CD4-positive, alpha-beta T cell treated with Interleukin-17A for 1 hour (primary cell): Measurements from ENCODE around the gene DOK6.

Source experiments
- DNase-seq: peaks from one replicate; pipeline ENCODE4 v3.0.0-alpha.2; 2020

Gene DOK6

GRCh38 chr18:69697069-69697468, 296.4 kb downstream of the DOK6 start:
- no peak for DNase-seq

- DNase-seq: no peak
These were observed 297.0 kb downstream of the DOK6 start for GRCh38 chr18:69697689-69698088.

- DNase-seq: no peak
These were observed 300.6 kb downstream of the DOK6 start for GRCh38 chr18:69701305-69701704.

GRCh38 chr18:69703461-69703860, 302.8 kb downstream of the DOK6 start:
- no peak for DNase-seq

GRCh38 chr18:69705987-69706386, 305.3 kb downstream of the DOK6 start:
- no peak for DNase-seq

GRCh38 chr18:69708844-69709243, 308.2 kb downstream of the DOK6 start:
- DNase-seq: no peak

- DNase-seq: no peak
These were observed 314.6 kb downstream of the DOK6 start for GRCh38 chr18:69715191-69715795.

- DNase-seq: no peak
These were observed 316.9 kb downstream of the DOK6 start for GRCh38 chr18:69717586-69717985.

- no peak for DNase-seq
These were observed 318.3 kb downstream of the DOK6 start for GRCh38 chr18:69718912-69719547.

- no peak for DNase-seq
These were observed 319.7 kb downstream of the DOK6 start for GRCh38 chr18:69720422-69720821.

- DNase-seq: no peak
These were observed 322.7 kb downstream of the DOK6 start for GRCh38 chr18:69723434-69723833.

- DNase-seq: no peak
These were observed 324.3 kb downstream of the DOK6 start for GRCh38 chr18:69725009-69725408.

- DNase-seq: no peak
These were observed 325.3 kb downstream of the DOK6 start for GRCh38 chr18:69725855-69726508.

- no peak for DNase-seq
These were observed 327.4 kb downstream of the DOK6 start for GRCh38 chr18:69727912-69728572.

GRCh38 chr18:69730664-69731063, 330.0 kb downstream of the DOK6 start:
- DNase-seq: no peak

- DNase-seq: no peak
These were observed 333.8 kb downstream of the DOK6 start for GRCh38 chr18:69734536-69734935.

GRCh38 chr18:69736730-69737129, 336.0 kb downstream of the DOK6 start:
- DNase-seq: no peak

- DNase-seq: no peak
These were observed 337.2 kb downstream of the DOK6 start for GRCh38 chr18:69737851-69738250.

- no peak for DNase-seq
These were observed 346.7 kb downstream of the DOK6 start for GRCh38 chr18:69747388-69747787.

- no peak for DNase-seq
These were observed 352.2 kb downstream of the DOK6 start for GRCh38 chr18:69752737-69753380.

GRCh38 chr18:69754108-69754507, 353.4 kb downstream of the DOK6 start:
- no peak for DNase-seq

GRCh38 chr18:69755041-69755440, 354.4 kb downstream of the DOK6 start:
- no peak for DNase-seq

- DNase-seq: peak; percentile 27
These were observed 355.3 kb downstream of the DOK6 start for GRCh38 chr18:69755856-69756496.
